PC-9 (cell line): Measurements from ENCODE around the gene MICAL3. TPM values are rescaled to one million over a fixed set of nuclear protein-coding genes. Genes with fewer than 3 reads are reported as not detected.

Experiments
- BruUV-seq: library from RNA; stranded (reverse); fragments of 400-500 nt; replicated peaks from 2 replicates; lab custom pipeline; 2021; lab: Mats Ljungman, UMichigan
- CTCF ChIA-PET: fragments of 300-600 bp; sonication (Branson Sonifier 250); formaldehyde crosslinking; loops from one replicate; lab custom pipeline; 2022; ENCODE audit warnings: antibody characterized with exemption; lab: Charles Lee
- POLR2A ChIA-PET: fragments of 300-600 bp; sonication (Branson Sonifier 250); formaldehyde crosslinking; loops from one replicate; lab custom pipeline; 2022; ENCODE audit warnings: antibody characterized with exemption; ENCODE audit not compliant: unreplicated experiment; lab: Charles Lee
- DNase-seq, 2 experiments: peaks; one replicate each; pipeline versions ENCODE4 v3.0.0 to v3.0.0-alpha.2; 2015 to 2022; ENCODE audit warnings: mixed read lengths in 1 of 2
- H2AFZ ChIP-seq: fragments of 200-600 bp; sonication (generic); 2 replicates; pipeline ENCODE4 v1.8.1; 2017; ENCODE audit warnings: antibody characterized with exemption
- H3F3A ChIP-seq: fragments of 200-600 bp; sonication (generic); 2 replicates; pipeline ENCODE4 v1.8.1; 2017; ENCODE audit warnings: antibody characterized with exemption, mild to moderate bottlenecking, low read depth; ENCODE audit not compliant: insufficient read depth
- H3K27ac ChIP-seq: fragments of 200-600 bp; sonication (generic); 2 replicates; pipeline ENCODE4 v1.6.1; 2016; ENCODE audit warnings: mixed run types
- H3K27me3 ChIP-seq: fragments of 200-600 bp; sonication (generic); 2 replicates; pipeline ENCODE4 v1.6.1; 2016; ENCODE audit warnings: low read depth, mixed run types; ENCODE audit not compliant: insufficient read depth
- H3K36me3 ChIP-seq: fragments of 200-600 bp; sonication (generic); 2 replicates; pipeline ENCODE4 v1.6.1; 2016; ENCODE audit warnings: low read depth, mixed run types
- H3K4me1 ChIP-seq: fragments of 200-600 bp; sonication (generic); replicated peaks from 2 replicates; pipeline ENCODE4 v1.6.1; 2016; ENCODE audit warnings: mixed run types; ENCODE audit not compliant: insufficient read depth
- H3K4me2 ChIP-seq: fragments of 200-600 bp; sonication (generic); 2 replicates; pipeline ENCODE4 v1.6.1; 2017; ENCODE audit warnings: mixed run types
- H3K4me3 ChIP-seq: fragments of 200-600 bp; sonication (generic); 2 replicates; pipeline ENCODE4 v1.6.1; 2016; ENCODE audit warnings: mixed run types
- H3K79me2 ChIP-seq: fragments of 200-600 bp; sonication (generic); 2 replicates; pipeline ENCODE4 v1.6.1; 2017; ENCODE audit warnings: low read depth, mixed run types
- H3K9me2 ChIP-seq: fragments of 200-600 bp; sonication (generic); 2 replicates; pipeline ENCODE4 v1.8.1; 2017; ENCODE audit warnings: mild to moderate bottlenecking; ENCODE audit not compliant: insufficient read depth
- H3K9me3 ChIP-seq: fragments of 200-600 bp; sonication (generic); 2 replicates; pipeline ENCODE4 v1.8.1; 2016; ENCODE audit warnings: low read depth; ENCODE audit not compliant: insufficient read depth
- H4K20me1 ChIP-seq: fragments of 200-600 bp; sonication (generic); 2 replicates; pipeline ENCODE4 v1.8.1; 2017; ENCODE audit not compliant: insufficient read depth
- EZH2 ChIP-seq: fragments of 200-600 bp; sonication (generic); IDR thresholded peaks from 2 replicates; pipeline ENCODE4 v1.8.0; 2017; ENCODE audit warnings: antibody characterized with exemption, low read depth
- intact Hi-C: fragments of 100-400 bp; cut with micrococcal nuclease; formaldehyde crosslinking; loops from one replicate; pipeline ENCODE4 v1.10.0; 2022; ENCODE audit not compliant: unreplicated experiment
- total RNA-seq: library from RNA; stranded (reverse); gene quantifications from 2 replicates; pipeline ENCODE4 v1.2.3, GENCODE V29; 2021
- TF ChIP-seq, protein P1 (sequence below): fragments of 200-600 bp; sonication (generic); conservative IDR thresholded peaks from 2 replicates; pipeline ENCODE4 v1.6.1; 2017; ENCODE audit warnings: mixed run types, antibody characterized with exemption, mild to moderate bottlenecking, moderate library complexity

MICAL3 gene
- total RNA-seq, 1 experiment from 2014 or later = 27.4 TPM

DNA sequence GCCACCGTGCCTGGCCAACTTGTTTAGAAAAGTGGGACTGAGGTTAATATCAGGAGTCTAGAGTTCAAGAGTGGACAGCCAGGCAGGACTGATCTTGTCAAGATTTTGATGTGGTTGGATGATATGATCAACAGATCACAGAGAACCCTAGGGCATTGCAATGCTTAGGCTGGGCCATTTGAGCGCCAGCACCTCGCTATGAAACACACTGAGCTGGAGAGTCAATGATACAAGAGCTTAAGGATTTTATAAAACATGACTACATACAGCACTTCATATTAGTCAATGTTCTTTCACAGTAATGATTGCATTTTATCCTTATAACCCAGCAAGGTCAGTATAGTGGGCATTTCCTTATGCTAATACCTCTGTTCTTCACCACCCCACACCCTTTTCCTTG lies 38.1 kb upstream of the MICAL3 start:
- H3K27me3 ChIP-seq = no peaks in the 10 kb centered on the region
- BruUV-seq = no TSS peak
- H3K4me2 ChIP-seq = no peak overlapping the region
- ChIA-PET POLR2A (no interaction called here), CTCF (interaction anchor here (0.8 kb wide), 1 partner anchor 14 kb away, joined by 4 read pairs; no protein-coding TSS in a partner anchor)
- intact Hi-C loops = no loop called here
- no peak overlapping the region for H3K4me3 ChIP-seq
- no peaks in the 10 kb centered on the region for H3F3A ChIP-seq
- no peaks in the 10 kb centered on the region for H3K9me3 ChIP-seq
- no peak overlapping the region for H2AFZ ChIP-seq
- no peaks in the 10 kb centered on the region for H3K9me2 ChIP-seq
- no peak for DNase-seq
- no peak overlapping the region for H3K27ac ChIP-seq
- TF ChIP-seq EZH2 = no peak
- TF ChIP-seq, protein P1, sequence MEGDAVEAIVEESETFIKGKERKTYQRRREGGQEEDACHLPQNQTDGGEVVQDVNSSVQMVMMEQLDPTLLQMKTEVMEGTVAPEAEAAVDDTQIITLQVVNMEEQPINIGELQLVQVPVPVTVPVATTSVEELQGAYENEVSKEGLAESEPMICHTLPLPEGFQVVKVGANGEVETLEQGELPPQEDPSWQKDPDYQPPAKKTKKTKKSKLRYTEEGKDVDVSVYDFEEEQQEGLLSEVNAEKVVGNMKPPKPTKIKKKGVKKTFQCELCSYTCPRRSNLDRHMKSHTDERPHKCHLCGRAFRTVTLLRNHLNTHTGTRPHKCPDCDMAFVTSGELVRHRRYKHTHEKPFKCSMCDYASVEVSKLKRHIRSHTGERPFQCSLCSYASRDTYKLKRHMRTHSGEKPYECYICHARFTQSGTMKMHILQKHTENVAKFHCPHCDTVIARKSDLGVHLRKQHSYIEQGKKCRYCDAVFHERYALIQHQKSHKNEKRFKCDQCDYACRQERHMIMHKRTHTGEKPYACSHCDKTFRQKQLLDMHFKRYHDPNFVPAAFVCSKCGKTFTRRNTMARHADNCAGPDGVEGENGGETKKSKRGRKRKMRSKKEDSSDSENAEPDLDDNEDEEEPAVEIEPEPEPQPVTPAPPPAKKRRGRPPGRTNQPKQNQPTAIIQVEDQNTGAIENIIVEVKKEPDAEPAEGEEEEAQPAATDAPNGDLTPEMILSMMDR = no peak
- peaks cover 16% of the 10 kb centered on the region for H3K4me1 ChIP-seq
- no peaks in the 10 kb centered on the region for H4K20me1 ChIP-seq
- H3K36me3 ChIP-seq = no peaks in the 10 kb centered on the region
- no peaks in the 10 kb centered on the region for H3K79me2 ChIP-seq

DNA sequence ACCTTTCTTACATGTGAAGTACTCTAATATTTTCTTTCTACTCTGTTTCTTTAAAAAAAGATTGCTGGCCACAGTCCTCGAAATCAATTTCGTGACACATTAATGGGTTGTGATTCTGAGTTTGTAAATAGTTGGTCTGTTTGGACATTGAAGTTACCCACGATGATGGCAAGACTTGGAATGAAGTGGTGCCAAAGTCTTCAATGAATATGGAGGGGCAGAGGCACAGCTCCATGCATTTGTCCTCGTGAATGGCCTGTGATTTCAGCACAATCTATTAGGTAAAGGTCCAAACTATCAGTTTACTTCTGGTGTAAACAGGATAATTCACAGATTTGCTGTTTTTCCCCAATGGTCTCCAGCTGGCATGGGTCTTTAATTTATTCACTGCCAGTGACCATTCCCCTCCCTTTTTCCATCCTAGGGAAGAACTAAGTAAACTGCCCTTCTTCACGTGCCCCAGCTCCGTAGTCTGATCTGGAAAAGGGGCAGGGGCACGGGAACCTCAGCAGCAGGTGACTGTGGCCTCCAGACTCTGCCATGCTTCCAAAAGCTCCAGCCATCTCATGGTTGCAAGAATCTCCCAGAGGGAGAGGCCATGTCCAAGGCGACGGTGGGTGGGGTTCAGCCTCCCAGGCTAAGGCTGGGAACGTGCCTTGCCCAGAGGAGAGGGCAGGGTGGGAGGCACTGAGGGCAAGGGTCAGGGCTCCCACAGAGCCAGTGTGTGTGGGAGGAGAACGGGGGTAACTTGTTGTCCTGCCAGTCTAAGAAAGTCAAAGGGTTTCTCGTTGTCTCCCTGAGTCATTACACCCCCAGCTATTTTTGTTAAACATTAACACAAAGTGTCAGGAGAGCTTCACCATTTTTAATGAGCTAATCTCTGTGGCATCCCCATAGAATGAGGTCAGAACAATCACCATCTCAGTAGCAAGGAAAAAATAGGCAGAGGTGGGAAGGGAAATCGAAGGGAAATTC lies 36.6 kb upstream of the MICAL3 start:
- no peak overlapping the region for H2AFZ ChIP-seq
- H3K9me2 ChIP-seq = no peaks in the 10 kb centered on the region
- ChIA-PET CTCF (interaction anchor here (0.6 kb wide), 1 partner anchor 36 kb away, joined by 6 read pairs; no protein-coding TSS in a partner anchor), POLR2A (interaction anchor here (0.6 kb wide), 1 partner anchor 78 kb away, joined by 4 read pairs; no protein-coding TSS in a partner anchor)
- H3K27ac ChIP-seq = peak overlapping the region; percentile 30; the same call in 1 of the 2 replicates
- peaks cover 17% of the 10 kb centered on the region for H3K4me1 ChIP-seq
- peak; percentile 7 to 45 for DNase-seq
- peak overlapping the region; percentile 9; the same call in 1 of the 2 replicates for H3K4me2 ChIP-seq
- H3K27me3 ChIP-seq = no peaks in the 10 kb centered on the region
- H3F3A ChIP-seq = no peaks in the 10 kb centered on the region
- TF ChIP-seq, protein P1 = no peak
- TF ChIP-seq EZH2 = no peak
- BruUV-seq = no TSS peak
- no peaks in the 10 kb centered on the region for H3K9me3 ChIP-seq
- intact Hi-C loops = no loop called here
- H3K79me2 ChIP-seq = no peaks in the 10 kb centered on the region
- H3K4me3 ChIP-seq = no peak overlapping the region
- H4K20me1 ChIP-seq = no peaks in the 10 kb centered on the region
- H3K36me3 ChIP-seq = no peaks in the 10 kb centered on the region

DNA sequence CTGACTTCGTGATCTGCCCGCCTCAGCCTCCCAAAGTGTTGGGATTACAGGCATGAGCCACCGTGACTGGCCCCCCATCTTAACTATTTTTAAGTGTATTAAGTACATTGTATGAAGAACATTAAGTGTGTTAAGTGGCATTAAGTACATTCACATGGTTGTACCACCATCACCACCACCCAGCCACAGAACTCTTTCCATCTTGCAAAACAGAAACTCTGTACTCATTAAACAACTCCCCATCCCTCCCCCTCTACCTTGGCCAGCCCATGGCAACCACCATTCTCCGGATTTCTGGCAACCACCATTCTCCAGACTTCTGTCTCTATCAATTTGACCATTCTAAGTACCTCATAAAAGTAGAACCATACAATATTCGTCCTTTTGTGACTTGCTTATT lies 35.6 kb upstream of the MICAL3 start:
- TF ChIP-seq, protein P1 = no peak
- TF ChIP-seq EZH2 = no peak
- CTCF ChIA-PET = no interaction called here
- Histone ChIP-seq H3K36me3 (no peaks in the 10 kb centered on the region), H3K9me3 (no peaks in the 10 kb centered on the region), H3K9me2 (no peaks in the 10 kb centered on the region), H2AFZ (no peak overlapping the region), H3K4me2 (no peak overlapping the region), H4K20me1 (no peaks in the 10 kb centered on the region), H3F3A (no peaks in the 10 kb centered on the region), H3K27me3 (no peaks in the 10 kb centered on the region), H3K27ac (no peak overlapping the region), H3K4me1 (peaks cover 17% of the 10 kb centered on the region), H3K4me3 (no peak overlapping the region), H3K79me2 (no peaks in the 10 kb centered on the region)
- intact Hi-C loops = no loop called here
- BruUV-seq = no TSS peak
- no peak for DNase-seq
- POLR2A ChIA-PET = interaction anchor here (0.6 kb wide), 1 partner anchor 77 kb away, joined by 4 read pairs; no protein-coding TSS in a partner anchor
